ENCODE measurements around the gene FAM222B. TPM values are rescaled to one million over a fixed set of nuclear protein-coding genes. Genes with fewer than 3 reads are reported as not detected.
A peak's percentile ranks its signal among the peaks of the same experiment; 100 is the strongest.
"Not testable (repeated sequence)": the region's sequence is repeated elsewhere in the genome, so short reads cannot be mapped to it uniquely, and the experiment has no call there.

Gene FAM222B
- total RNA-seq, 1 donor from 2014 or later = 24.3 TPM

GRCh38 chr17:28854457-28855335 is 12.1 kb upstream of the FAM222B start, which contains the start of gene ERAL1:
Gene ERAL1, plus strand, starts transcription at chr17:28855016. Its CDS starts 19 bp downstream, at chr17:28855035.
- DNase-seq (ENCODE audit: low read depth) = peak; percentile 63
- no peak for TF ChIP-seq CTCF (IDR thresholded peaks at IDR 0.05; ENCODE audit: insufficient read depth, low read length, poor library complexity, severe bottlenecking)
- no peaks in the 10 kb centered on the region for H3K27me3 ChIP-seq (ENCODE audit: control insufficient read depth, insufficient read depth, low read length)
- H3K36me3 ChIP-seq (ENCODE audit: control insufficient read depth, insufficient read depth, low read length) = no peaks in the 10 kb centered on the region
- peak within 1 kb of the TSS; percentile 96 for H3K4me3 ChIP-seq (ENCODE audit: low read depth, low read length)

GRCh38 chr17:28853295-28853694 is 10.7 kb upstream of the FAM222B start:
- Histone ChIP-seq H3K27me3 (ENCODE audit: control insufficient read depth, insufficient read depth, low read length) (no peaks in the 10 kb centered on the region), H3K36me3 (ENCODE audit: control insufficient read depth, insufficient read depth, low read length) (no peaks in the 10 kb centered on the region), H3K4me3 (ENCODE audit: low read depth, low read length) (no peak overlapping the region)
- no peak for TF ChIP-seq CTCF (IDR thresholded peaks at IDR 0.05; ENCODE audit: insufficient read depth, low read length, poor library complexity, severe bottlenecking)
- no peak for DNase-seq (ENCODE audit: low read depth)

GRCh38 chr17:28849281-28849680 is 6.7 kb upstream of the FAM222B start:
- H3K4me3 ChIP-seq (ENCODE audit: low read depth, low read length) = no peak overlapping the region
- no peak for DNase-seq (ENCODE audit: low read depth)
- H3K27me3 ChIP-seq (ENCODE audit: control insufficient read depth, insufficient read depth, low read length) = no peaks in the 10 kb centered on the region
- no peaks in the 10 kb centered on the region for H3K36me3 ChIP-seq (ENCODE audit: control insufficient read depth, insufficient read depth, low read length)
- no peak for TF ChIP-seq CTCF (IDR thresholded peaks at IDR 0.05; ENCODE audit: insufficient read depth, low read length, poor library complexity, severe bottlenecking)

- H3K36me3 ChIP-seq (ENCODE audit: control insufficient read depth, insufficient read depth, low read length); DNase-seq (ENCODE audit: low read depth); H3K4me3 ChIP-seq (ENCODE audit: low read depth, low read length); H3K27me3 ChIP-seq (ENCODE audit: control insufficient read depth, insufficient read depth, low read length): not testable (repeated sequence)
- peak; percentile 40 for TF ChIP-seq CTCF (IDR thresholded peaks at IDR 0.05; ENCODE audit: insufficient read depth, low read length, poor library complexity, severe bottlenecking)
Measured at GRCh38 chr17:28848667-28849066, 6.1 kb upstream of the FAM222B start.

- H3K36me3 ChIP-seq (ENCODE audit: control insufficient read depth, insufficient read depth, low read length); DNase-seq (ENCODE audit: low read depth); H3K27me3 ChIP-seq (ENCODE audit: control insufficient read depth, insufficient read depth, low read length); H3K4me3 ChIP-seq (ENCODE audit: low read depth, low read length): not testable (repeated sequence)
Measured at GRCh38 chr17:28846699-28847098, 4.1 kb upstream of the FAM222B start.

- no peak overlapping the region for H3K4me3 ChIP-seq (ENCODE audit: low read depth, low read length)
- no peak for DNase-seq (ENCODE audit: low read depth)
- H3K36me3 ChIP-seq (ENCODE audit: control insufficient read depth, insufficient read depth, low read length) = no peaks in the 10 kb centered on the region
- H3K27me3 ChIP-seq (ENCODE audit: control insufficient read depth, insufficient read depth, low read length) = no peaks in the 10 kb centered on the region
- no peak for TF ChIP-seq CTCF (IDR thresholded peaks at IDR 0.05; ENCODE audit: insufficient read depth, low read length, poor library complexity, severe bottlenecking)
Measured at GRCh38 chr17:28846231-28846630, 3.6 kb upstream of the FAM222B start.
